IMR-90 (cell line): ENCODE measurements around the gene FATE1. TPM values are rescaled to one million over a fixed set of nuclear protein-coding genes. Genes with fewer than 3 reads are reported as not detected.

ENCODE experiments used
- ATAC-seq: fragments of 200-7000 bp; cut with Tn5 transposase; 2 replicates; pipeline ENCODE4 v1.9.1; 2020; ENCODE audit warnings: low read depth, mild to moderate bottlenecking, moderate library complexity
- BruUV-seq: library from RNA; stranded (reverse); fragments of 400-500 nt; replicated peaks from 2 replicates; lab custom pipeline; 2021; lab: Mats Ljungman, UMichigan
- CTCF ChIA-PET: fragments of 300-600 bp; formaldehyde crosslinking; extraction: SDS; loops from one replicate; lab custom pipeline; 2021; ENCODE audit warnings: antibody characterized with exemption; lab: Yijun Ruan, JAX
- POLR2A ChIA-PET: fragments of 300-600 bp; sonication (Branson Sonifier 250); formaldehyde crosslinking; loops from one replicate; lab custom pipeline; 2022; ENCODE audit warnings: antibody characterized with exemption; ENCODE audit not compliant: unreplicated experiment; lab: Charles Lee
- DNase-seq: peaks from one replicate; pipeline ENCODE4 v3.0.0; 2013
- H2AFZ ChIP-seq: replicated peaks from 2 replicates; pipeline ENCODE3; 2013; ENCODE audit warnings: low read length, mild to moderate bottlenecking; ENCODE audit not compliant: poor library complexity
- H2AK5ac ChIP-seq: 2 replicates; pipeline ENCODE4 v1.6.1; 2013; ENCODE audit warnings: low read depth, low read length, inconsistent platforms
- H2AK9ac ChIP-seq: replicated peaks from 2 replicates; pipeline ENCODE3; 2013; ENCODE audit warnings: mild to moderate bottlenecking, low read depth, low read length, moderate library complexity; ENCODE audit not compliant: poor library complexity
- H2BK120ac ChIP-seq: 2 replicates; pipeline ENCODE4 v1.6.1; 2013; ENCODE audit warnings: low read depth, low read length, inconsistent platforms
- H2BK15ac ChIP-seq: 3 replicates; pipeline ENCODE4 v1.6.1; 2013; ENCODE audit warnings: low read depth, low read length, inconsistent platforms
- H2BK20ac ChIP-seq: 2 replicates; pipeline ENCODE4 v1.6.1; 2013; ENCODE audit warnings: low read depth, mild to moderate bottlenecking, inconsistent platforms, low read length, moderate library complexity
- H2BK5ac ChIP-seq: 2 replicates; pipeline ENCODE4 v1.6.1; 2013; ENCODE audit warnings: mild to moderate bottlenecking, low read depth, low read length, inconsistent platforms; ENCODE audit not compliant: poor library complexity, severe bottlenecking
- H3K14ac ChIP-seq: replicated peaks from 2 replicates; pipeline ENCODE4 v1.6.1; 2013; ENCODE audit warnings: low read depth, low read length, inconsistent platforms
- H3K18ac ChIP-seq: 2 replicates; pipeline ENCODE4 v1.6.1; 2013; ENCODE audit warnings: low read depth, low read length, control low read depth
- H3K23ac ChIP-seq: 2 replicates; pipeline ENCODE4 v1.6.1; 2013; ENCODE audit warnings: low read depth, low read length, inconsistent platforms
- H3K27ac ChIP-seq: 2 replicates; pipeline ENCODE4 v1.5.1; 2013; ENCODE audit warnings: mild to moderate bottlenecking, control low read depth, low read length; ENCODE audit not compliant: insufficient read depth
- H3K27me3 ChIP-seq: 2 replicates; pipeline ENCODE4 v1.6.1; 2013; ENCODE audit warnings: low read length; ENCODE audit not compliant: control insufficient read depth, insufficient read depth
- H3K36me3 ChIP-seq: 2 replicates; pipeline ENCODE4 v1.6.1; 2013; ENCODE audit warnings: low read length, mixed read lengths; ENCODE audit not compliant: control insufficient read depth, insufficient read depth
- H3K4ac ChIP-seq: 2 replicates; pipeline ENCODE4 v1.6.1; 2013; ENCODE audit warnings: low read depth, low read length, inconsistent platforms
- H3K4me1 ChIP-seq: 2 replicates; pipeline ENCODE4 v1.6.1; 2013; ENCODE audit warnings: low read length, mixed read lengths; ENCODE audit not compliant: control insufficient read depth, insufficient read depth
- H3K4me2 ChIP-seq: 2 replicates; pipeline ENCODE4 v1.6.1; 2013; ENCODE audit warnings: low read depth, mild to moderate bottlenecking, control low read depth, low read length, moderate library complexity
- H3K4me3 ChIP-seq: 2 replicates; pipeline ENCODE4 v1.5.1; 2013; ENCODE audit warnings: low read depth, mild to moderate bottlenecking, control low read depth, low read length, moderate library complexity; ENCODE audit not compliant: insufficient read depth
- H3K56ac ChIP-seq: 2 replicates; pipeline ENCODE4 v1.6.1; 2013; ENCODE audit warnings: low read length, inconsistent platforms; ENCODE audit not compliant: insufficient read depth; ENCODE audit errors: extremely low read depth
- H3K79me1 ChIP-seq, 2 experiments: 2 replicates each; pipeline ENCODE4 v1.6.1; 2013; ENCODE audit warnings: low read length in 2 of 2, inconsistent platforms in 1 of 2, low read depth in 1 of 2
- H3K9ac ChIP-seq: 2 replicates; pipeline ENCODE4 v1.6.1; 2013; ENCODE audit warnings: low read depth, low read length, control low read depth
- H3K9me1 ChIP-seq: 2 replicates; pipeline ENCODE4 v1.6.1; 2013; ENCODE audit warnings: low read length, inconsistent platforms; ENCODE audit not compliant: insufficient read depth
- H3K9me3 ChIP-seq: 2 replicates; pipeline ENCODE4 v1.6.1; 2013; ENCODE audit warnings: low read length; ENCODE audit not compliant: control insufficient read depth, insufficient read depth
- H4K20me1 ChIP-seq: 2 replicates; pipeline ENCODE4 v1.6.1; 2013; ENCODE audit warnings: low read length, inconsistent platforms; ENCODE audit not compliant: insufficient read depth
- H4K5ac ChIP-seq: 2 replicates; pipeline ENCODE4 v1.6.1; 2013; ENCODE audit warnings: mild to moderate bottlenecking, low read depth, low read length, control low read depth
- H4K8ac ChIP-seq, 2 experiments: 2 replicates each; pipeline ENCODE4 v1.6.1; 2013; ENCODE audit warnings: low read depth in 2 of 2, low read length in 2 of 2, control low read depth in 1 of 2, inconsistent platforms in 1 of 2
- H4K91ac ChIP-seq: 2 replicates; pipeline ENCODE4 v1.6.1; 2013; ENCODE audit warnings: low read depth, low read length, inconsistent platforms; ENCODE audit not compliant: insufficient read depth
- CEBPB ChIP-seq: IDR thresholded peaks from 2 replicates; pipeline ENCODE4 v1.6.1; 2012; ENCODE audit warnings: low read depth, low read length, improper control_type of control experiment
- USF2 ChIP-seq: fragments of 150-350 bp; IDR thresholded peaks from 2 replicates; pipeline ENCODE4 v1.6.1; 2017; ENCODE audit warnings: mild to moderate bottlenecking, antibody characterized with exemption, low read length, low read depth
- WGBS, 2 experiments: methylation state at CpG; one replicate each; pipeline versions ENCODE4 v1.1.5 to v1.1.7; 2013; ENCODE audit warnings: missing lambda C conversion rate in 2 of 2; ENCODE audit not compliant: insufficient read length in 1 of 2; ENCODE audit errors: extremely low coverage in 2 of 2; 5-methylcytosine and 5-hydroxymethylcytosine counted together
- dilution Hi-C: fragments of 300-500 bp; cut with HindIII; formaldehyde crosslinking; loops from one replicate; pipeline ENCODE4 v1.14.3; 2018; ENCODE audit warnings: low sequenced_read_pairs; ENCODE audit not compliant: unreplicated experiment
- in situ Hi-C: fragments of 300-500 bp; cut with MboI; formaldehyde crosslinking; loops from 3 replicates; pipeline ENCODE4 v1.14.3; 2019; ENCODE audit warnings: low sequenced_read_pairs, inconsistent platforms, mixed read lengths
- intact Hi-C: fragments of 100-400 bp; cut with micrococcal nuclease; formaldehyde crosslinking; loops from 2 replicates; pipeline ENCODE4 v1.10.0; 2022
- polyA plus RNA-seq, 3 experiments: library from polyadenylated mRNA; depleted of rRNA; stranded (reverse); fragments of >200 nt; gene quantifications; 2 replicates each; pipeline ENCODE4 v1.2.3, GENCODE V29; 2012; ENCODE audit warnings: low replicate concordance in 1 of 3
- total RNA-seq: library from RNA; depleted of rRNA; stranded (reverse); fragments of >200 nt; gene quantifications from 2 replicates; pipeline ENCODE4 v1.2.3, GENCODE V29; 2012

FATE1 gene
- total and polyA plus RNA-seq, 2 of the 4 experiments (the other 2 are of a cell fraction): not detected

GRCh38 chrX:151727346-151727745 lies 11.5 kb downstream of the FATE1 start:
- no peak overlapping the region for H3K9ac ChIP-seq
- no peak overlapping the region for H2BK5ac ChIP-seq
- no peaks in the 10 kb centered on the region for H3K9me3 ChIP-seq
- H4K5ac ChIP-seq: no peak overlapping the region
- no peaks in the 10 kb centered on the region for H3K79me1 ChIP-seq
- ChIA-PET CTCF (no interaction called here), POLR2A (no interaction called here)
- no peak overlapping the region for H2BK15ac ChIP-seq
- H3K4ac ChIP-seq: no peak overlapping the region
- no peak overlapping the region for H3K4me2 ChIP-seq
- H3K23ac ChIP-seq: no peak overlapping the region
- no peak overlapping the region for H2AK9ac ChIP-seq
- H2AFZ ChIP-seq: no peak overlapping the region
- dilution Hi-C loops: no loop called here
- H3K27me3 ChIP-seq: no peaks in the 10 kb centered on the region
- TF ChIP-seq USF2 (no peak), CEBPB (no peak)
- H3K9me1 ChIP-seq: no peaks in the 10 kb centered on the region
- in situ Hi-C loops: no loop called here
- H3K56ac ChIP-seq: no peak overlapping the region
- H3K18ac ChIP-seq: no peak overlapping the region
- H3K36me3 ChIP-seq: no peaks in the 10 kb centered on the region
- no peak overlapping the region for H2BK20ac ChIP-seq
- no peak overlapping the region for H3K4me3 ChIP-seq
- no peak overlapping the region for H4K8ac ChIP-seq
- H3K27ac ChIP-seq: no peak overlapping the region
- WGBS, 2 experiments: 42% methylated on average over 2 of the region's 4 CpGs; no CpG with 5 or more reads in 1 of the 2 experiments
- no TSS peak for BruUV-seq
- no peak overlapping the region for H2BK120ac ChIP-seq
- H3K14ac ChIP-seq: no peak overlapping the region
- no peak for ATAC-seq
- intact Hi-C loops: no loop called here
- no peak overlapping the region for H4K91ac ChIP-seq
- H3K4me1 ChIP-seq: no peaks in the 10 kb centered on the region
- DNase-seq: no peak
- no peaks in the 10 kb centered on the region for H4K20me1 ChIP-seq
- H2AK5ac ChIP-seq: no peak overlapping the region
